ENCODE results near the gene TRIM2. TPM values are rescaled to one million over a fixed set of nuclear protein-coding genes. Genes with fewer than 3 reads are reported as not detected.

The TRIM2 gene
- total and polyA plus RNA-seq, 7 donors: 1.3 to 7.1 (median 3.9) TPM

DNA sequence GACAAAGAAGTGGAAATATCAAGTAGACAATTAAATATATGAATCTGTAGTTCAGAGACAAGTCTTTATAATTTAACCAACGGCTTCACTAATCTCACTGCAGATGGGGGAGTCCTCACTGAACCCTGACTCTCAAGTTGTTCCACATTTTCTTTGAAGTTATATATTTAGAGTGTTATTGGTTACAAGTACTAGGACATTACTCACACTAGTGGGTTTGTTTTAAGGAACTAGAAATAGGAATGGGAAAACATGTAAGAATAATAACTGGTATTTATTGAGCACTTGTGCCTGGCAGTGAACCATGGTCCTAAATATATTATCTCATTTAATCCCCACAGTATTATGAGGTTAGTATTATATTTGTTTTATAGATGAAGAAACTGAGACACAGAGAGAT lies 162.2 kb downstream of the TRIM2 start:
- no peak for ATAC-seq
- H3K36me3 ChIP-seq (ENCODE audit: insufficient read depth in 1 of 2, low read depth in 1 of 2): no peaks in the 10 kb centered on the region
- WGBS, 3 donors: 85 to 92% (median 88%) methylated on average over 1 of the region's 1 CpG
- no peaks in the 10 kb centered on the region for H3K27me3 ChIP-seq (ENCODE audit: insufficient read depth in 3 of 3, low read length in 2 of 3)
- no peak overlapping the region for H3K27ac ChIP-seq
- intact Hi-C loops (cut with DNase I): no loop called here
- TF ChIP-seq CTCF (IDR thresholded peaks at IDR 0.05): no peak
- H3K4me1 ChIP-seq: no peaks in the 10 kb centered on the region
- no peaks in the 10 kb centered on the region for H3K9me3 ChIP-seq
- no peak for DNase-seq
- H3K4me3 ChIP-seq: no peak overlapping the region

DNA sequence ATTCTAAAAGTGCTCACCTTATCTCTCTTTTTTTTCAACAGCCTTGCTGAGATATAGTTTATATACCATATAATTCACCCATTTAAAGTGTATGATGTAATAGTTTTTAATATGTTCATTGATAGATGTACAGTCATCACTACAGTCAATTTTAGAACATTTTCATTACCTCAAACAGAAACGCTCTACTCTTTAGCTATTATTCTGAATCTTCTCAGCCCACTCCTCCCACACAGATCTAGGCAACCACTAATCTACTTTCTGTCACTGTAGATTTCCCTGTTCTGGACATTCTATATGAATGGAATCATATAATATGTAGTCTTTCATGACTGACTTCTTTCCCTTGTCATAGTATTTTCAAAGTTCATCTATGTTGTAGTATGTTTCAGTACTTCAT lies 162.8 kb downstream of the TRIM2 start:
- no peak for ATAC-seq
- Histone ChIP-seq H3K27me3 (ENCODE audit: insufficient read depth in 3 of 3, low read length in 2 of 3) (no peaks in the 10 kb centered on the region), H3K27ac (no peak overlapping the region), H3K36me3 (ENCODE audit: insufficient read depth in 1 of 2, low read depth in 1 of 2) (no peaks in the 10 kb centered on the region), H3K9me3 (no peaks in the 10 kb centered on the region), H3K4me1 (no peaks in the 10 kb centered on the region), H3K4me3 (no peak overlapping the region)
- 89 to 96% (median 95%) methylated on average over 1 of the region's 1 CpG for WGBS, 3 donors
- intact Hi-C loops (cut with DNase I): no loop called here
- no peak for TF ChIP-seq CTCF (IDR thresholded peaks at IDR 0.05)
- no peak for DNase-seq

DNA sequence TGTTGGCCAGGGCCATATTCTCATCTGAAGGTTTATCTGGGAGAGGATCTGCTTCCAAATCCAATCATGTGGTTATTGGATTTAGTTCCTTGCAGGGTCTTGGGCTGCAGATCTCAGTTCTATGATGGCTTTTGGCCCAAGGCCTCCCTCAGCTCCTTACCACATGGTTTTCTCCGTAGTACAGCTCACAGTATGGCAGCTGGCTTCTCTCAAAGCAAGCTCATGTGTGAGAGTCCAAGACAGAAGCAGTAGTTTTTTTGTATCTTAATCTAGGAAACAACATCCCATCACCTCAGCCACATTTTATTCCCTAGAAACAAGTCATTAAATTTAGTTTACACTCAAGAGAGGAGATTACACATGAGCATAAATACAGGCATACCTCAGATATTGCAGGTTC lies 164.8 kb downstream of the TRIM2 start:
- peaks cover 3% of the 10 kb centered on the region for H3K9me3 ChIP-seq
- H3K36me3 ChIP-seq (ENCODE audit: insufficient read depth in 1 of 2, low read depth in 1 of 2): no peaks in the 10 kb centered on the region
- H3K4me1 ChIP-seq: no peaks in the 10 kb centered on the region
- ATAC-seq (no peak), DNase-seq (no peak)
- 93 to 100% (median 97%) methylated on average over 1 of the region's 1 CpG for WGBS, 3 donors
- no peak overlapping the region for H3K27ac ChIP-seq
- no peak for TF ChIP-seq CTCF (IDR thresholded peaks at IDR 0.05)
- intact Hi-C loops (cut with DNase I): no loop called here
- no peaks in the 10 kb centered on the region for H3K27me3 ChIP-seq (ENCODE audit: insufficient read depth in 3 of 3, low read length in 2 of 3)
- H3K4me3 ChIP-seq: no peak overlapping the region

- no peak for ATAC-seq
- Histone ChIP-seq H3K27ac (no peak overlapping the region), H3K4me3 (no peak overlapping the region), H3K36me3 (ENCODE audit: insufficient read depth in 1 of 2, low read depth in 1 of 2) (no peaks in the 10 kb centered on the region), H3K9me3 (peaks cover 3% of the 10 kb centered on the region), H3K4me1 (no peaks in the 10 kb centered on the region), H3K27me3 (ENCODE audit: insufficient read depth in 3 of 3, low read length in 2 of 3) (no peaks in the 10 kb centered on the region)
- intact Hi-C loops (cut with DNase I): no loop called here
- DNase-seq: no peak
- 92 to 96% (median 94%) methylated on average over 6 of the region's 6 CpGs for WGBS, 3 donors
- TF ChIP-seq CTCF (IDR thresholded peaks at IDR 0.05): no peak
Measured at GRCh38 chr4:153371701-153372234, 167.5 kb downstream of the TRIM2 start.

GRCh38 chr4:153372967-153373562 lies 168.8 kb downstream of the TRIM2 start:
- no peak for ATAC-seq
- Histone ChIP-seq H3K27ac (no peak overlapping the region), H3K9me3 (peaks cover 3% of the 10 kb centered on the region), H3K36me3 (ENCODE audit: insufficient read depth in 1 of 2, low read depth in 1 of 2) (no peaks in the 10 kb centered on the region), H3K27me3 (ENCODE audit: insufficient read depth in 3 of 3, low read length in 2 of 3) (no peaks in the 10 kb centered on the region), H3K4me1 (no peaks in the 10 kb centered on the region), H3K4me3 (no peak overlapping the region)
- 69 to 79% (median 78%) methylated on average over 1 of the region's 1 CpG for WGBS, 3 donors
- TF ChIP-seq CTCF (IDR thresholded peaks at IDR 0.05): no peak
- intact Hi-C loops (cut with DNase I): no loop called here
- DNase-seq: no peak
